Neural progenitor cell (in vitro differentiated cells): ENCODE measurements around the gene IPO9. TPM values are rescaled to one million over a fixed set of nuclear protein-coding genes. Genes with fewer than 3 reads are reported as not detected.

Experiments used
- DNase-seq: peaks from one replicate; pipeline ENCODE4 v3.0.0-alpha.2; 2016; ENCODE audit warnings: low spot score
- H2AFZ ChIP-seq: fragments of 200-600 bp; sonication (generic); replicated peaks from 2 replicates; pipeline ENCODE4 v1.6.1; 2016; ENCODE audit warnings: antibody characterized with exemption
- H3F3A ChIP-seq: fragments of 200-600 bp; sonication (generic); 2 replicates; pipeline ENCODE4 v1.6.1; 2016; ENCODE audit warnings: antibody characterized with exemption, low read depth
- H3K27ac ChIP-seq: fragments of 200-600 bp; sonication (generic); 2 replicates; pipeline ENCODE4 v1.5.1; 2016; ENCODE audit warnings: mild to moderate bottlenecking
- H3K27me3 ChIP-seq: fragments of 200-600 bp; sonication (generic); 2 replicates; pipeline ENCODE4 v1.6.1; 2016; ENCODE audit warnings: mild to moderate bottlenecking, moderate library complexity
- H3K36me3 ChIP-seq: fragments of 200-600 bp; sonication (generic); 2 replicates; pipeline ENCODE4 v1.5.1; 2016
- H3K4me1 ChIP-seq: fragments of 200-600 bp; sonication (generic); 2 replicates; pipeline ENCODE4 v1.6.1; 2016; ENCODE audit warnings: mixed run types
- H3K4me2 ChIP-seq: fragments of 200-600 bp; sonication (generic); 2 replicates; pipeline ENCODE4 v1.6.1; 2016
- H3K4me3 ChIP-seq: fragments of 200-600 bp; sonication (generic); 2 replicates; pipeline ENCODE4 v1.5.1; 2016
- H3K79me2 ChIP-seq: fragments of 200-600 bp; sonication (generic); 2 replicates; pipeline ENCODE4 v1.6.1; 2016; ENCODE audit warnings: low read depth
- H3K9ac ChIP-seq: fragments of 200-600 bp; sonication (generic); 2 replicates; pipeline ENCODE4 v1.6.1; 2016
- H3K9me3 ChIP-seq: fragments of 200-600 bp; sonication (generic); 2 replicates; pipeline ENCODE4 v1.5.1; 2016; ENCODE audit warnings: low read depth
- H4K20me1 ChIP-seq: fragments of 200-600 bp; sonication (generic); 2 replicates; pipeline ENCODE4 v1.6.1; 2016; ENCODE audit warnings: low read depth
- H3K27ac Mint-ChIP-seq: 3 replicates; pipeline ENCODE4 v1.8.0; 2021; ENCODE audit warnings: mixed read lengths
- H3K27me3 Mint-ChIP-seq: 2 replicates; pipeline ENCODE4 v1.8.0; 2022; ENCODE audit warnings: low read depth, mild to moderate bottlenecking, inconsistent platforms, moderate library complexity, mixed read lengths; ENCODE audit not compliant: insufficient read depth
- H3K36me3 Mint-ChIP-seq: 3 replicates; pipeline ENCODE4 v1.8.0; 2021; ENCODE audit warnings: mixed read lengths
- H3K4me1 Mint-ChIP-seq: 3 replicates; pipeline ENCODE4 v1.8.0; 2021; ENCODE audit warnings: mixed read lengths
- H3K4me3 Mint-ChIP-seq: 3 replicates; pipeline ENCODE4 v1.8.0; 2021; ENCODE audit warnings: mild to moderate bottlenecking, moderate library complexity, mixed read lengths
- H3K9me3 Mint-ChIP-seq: 3 replicates; pipeline ENCODE4 v1.8.0; 2020; ENCODE audit warnings: mixed read lengths
- EZH2 ChIP-seq: fragments of 200-600 bp; sonication (generic); IDR thresholded peaks from 2 replicates; pipeline ENCODE4 v1.6.1; 2017; ENCODE audit warnings: antibody characterized with exemption, mild to moderate bottlenecking, moderate library complexity
- EZH2phosphoT487 ChIP-seq: fragments of 200-600 bp; sonication (generic); IDR thresholded peaks from 2 replicates; pipeline ENCODE4 v1.6.1; 2017; ENCODE audit warnings: antibody characterized with exemption
- microRNA counts: library from miRNA; unstranded; fragments of <30 nt; microRNA quantifications from one replicate; lab custom pipeline; 2016
- microRNA-seq: library from miRNA; unstranded; fragments of <30 nt; microRNA quantifications from one replicate; pipeline ENCODE4, GENCODE V29; 2016
- small RNA-seq: library from RNA; depleted of rRNA; stranded (forward); fragments of <200 nt; gene quantifications from one replicate; pipeline ENCODE3, GENCODE V24; 2015
- total RNA-seq: library from RNA; depleted of rRNA; stranded (reverse); fragments of >200 nt; gene quantifications from 2 replicates; pipeline ENCODE4 v1.2.3, GENCODE V29; 2015; ENCODE audit warnings: low replicate concordance
- TF ChIP-seq, protein P1 (sequence below): fragments of 200-600 bp; sonication (generic); IDR thresholded peaks from 2 replicates; pipeline ENCODE4 v1.5.1; 2017; ENCODE audit warnings: antibody characterized with exemption, mild to moderate bottlenecking

The IPO9 gene
- total RNA-seq, 1 donor from 2014 or later = 63.2 TPM

- Histone ChIP-seq H3K36me3 (no peaks in the 10 kb centered on the region), H3K79me2 (no peaks in the 10 kb centered on the region), H4K20me1 (no peaks in the 10 kb centered on the region), H3K9ac (no peak overlapping the region), H3K4me3 (no peak overlapping the region), H3K27ac (no peak overlapping the region), H3K9me3 (no peaks in the 10 kb centered on the region), H3K4me2 (no peak overlapping the region), H3F3A (no peaks in the 10 kb centered on the region), H2AFZ (no peak overlapping the region), H3K4me1 (no peaks in the 10 kb centered on the region), H3K27me3 (no peaks in the 10 kb centered on the region)
- no peaks in the 10 kb centered on the region for H3K9me3 Mint-ChIP-seq
- H3K36me3 Mint-ChIP-seq = no peaks in the 10 kb centered on the region
- TF ChIP-seq EZH2 (no peak), EZH2phosphoT487 (no peak)
- TF ChIP-seq, protein P1, sequence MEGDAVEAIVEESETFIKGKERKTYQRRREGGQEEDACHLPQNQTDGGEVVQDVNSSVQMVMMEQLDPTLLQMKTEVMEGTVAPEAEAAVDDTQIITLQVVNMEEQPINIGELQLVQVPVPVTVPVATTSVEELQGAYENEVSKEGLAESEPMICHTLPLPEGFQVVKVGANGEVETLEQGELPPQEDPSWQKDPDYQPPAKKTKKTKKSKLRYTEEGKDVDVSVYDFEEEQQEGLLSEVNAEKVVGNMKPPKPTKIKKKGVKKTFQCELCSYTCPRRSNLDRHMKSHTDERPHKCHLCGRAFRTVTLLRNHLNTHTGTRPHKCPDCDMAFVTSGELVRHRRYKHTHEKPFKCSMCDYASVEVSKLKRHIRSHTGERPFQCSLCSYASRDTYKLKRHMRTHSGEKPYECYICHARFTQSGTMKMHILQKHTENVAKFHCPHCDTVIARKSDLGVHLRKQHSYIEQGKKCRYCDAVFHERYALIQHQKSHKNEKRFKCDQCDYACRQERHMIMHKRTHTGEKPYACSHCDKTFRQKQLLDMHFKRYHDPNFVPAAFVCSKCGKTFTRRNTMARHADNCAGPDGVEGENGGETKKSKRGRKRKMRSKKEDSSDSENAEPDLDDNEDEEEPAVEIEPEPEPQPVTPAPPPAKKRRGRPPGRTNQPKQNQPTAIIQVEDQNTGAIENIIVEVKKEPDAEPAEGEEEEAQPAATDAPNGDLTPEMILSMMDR = no peak
- H3K27ac Mint-ChIP-seq = no peak overlapping the region
- DNase-seq = no peak
- H3K27me3 Mint-ChIP-seq = peaks cover 2% of the 10 kb centered on the region
- H3K4me1 Mint-ChIP-seq = peaks cover 7% of the 10 kb centered on the region
- no peak overlapping the region for H3K4me3 Mint-ChIP-seq
Observed at GRCh38 chr1:201930803-201931202, 101.8 kb downstream of the IPO9 start.

MicroRNAs within 50 kb of the gene (microRNA counts, 767-probe panel; counts per million panel counts)
- 460 counts per million, percentile 90 among the panel's probes with 10 or more counts for microRNA hsa-miR-1231 (lab: Ali Mortazavi, UCI)

Small RNA genes lying within 50 kb of the gene (microRNA-seq; reads per million reads assigned to microRNA genes)
- gene MIR1231 = not detected
- not detected for gene MIR6739

Small RNA genes lying within 50 kb of the gene (small RNA-seq; reads per million reads assigned to genes)
- gene MIR1231 (not detected), gene MIR6739 (not detected)

Other genes starting within 250 kb of the IPO9 start
- 3.0 and 9.9 TPM in 2 replicates for gene SHISA4, start 59.7 kb downstream of the IPO9 start, total RNA-seq
- gene LMOD1, start 117.4 kb downstream of the IPO9 start, total RNA-seq = 0.37 and 1.2 TPM in 2 replicates
- 34.5 and 50.5 TPM in 2 replicates for gene TIMM17A, start 126.3 kb downstream of the IPO9 start, total RNA-seq
- 48.7 and 70.3 TPM in 2 replicates for gene RNPEP, start 153.5 kb downstream of the IPO9 start, total RNA-seq
- 2.7 and 6.9 TPM in 2 replicates for gene ELF3, start 181.4 kb downstream of the IPO9 start, total RNA-seq